ENCODE measurements around the gene KANK3.
"Not testable (repeated sequence)": the region's sequence is repeated elsewhere in the genome, so short reads cannot be mapped to it uniquely, and the experiment has no call there.

KANK3 gene

DNA sequence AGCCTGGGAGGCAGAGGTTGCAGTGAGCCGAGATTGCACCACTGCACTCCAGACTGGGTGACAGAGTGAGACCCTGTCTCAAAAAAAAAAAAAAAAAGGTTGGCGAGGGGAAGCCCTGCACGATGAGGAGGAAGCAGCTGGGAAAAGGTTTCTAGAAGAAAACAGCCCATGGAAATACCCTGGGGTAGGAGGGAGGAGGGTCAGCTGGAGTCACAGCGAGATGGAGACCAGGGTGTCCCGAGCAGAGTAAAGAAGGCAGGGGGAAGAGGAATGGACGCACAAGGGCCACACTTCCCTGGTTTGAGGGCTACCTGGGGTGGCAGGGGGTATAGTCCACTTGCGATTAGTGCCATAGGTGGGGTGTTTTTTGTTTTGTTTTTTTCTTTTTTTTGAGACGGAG is 6.4 kb downstream of the KANK3 start:
- no peak for DNase-seq

DNA sequence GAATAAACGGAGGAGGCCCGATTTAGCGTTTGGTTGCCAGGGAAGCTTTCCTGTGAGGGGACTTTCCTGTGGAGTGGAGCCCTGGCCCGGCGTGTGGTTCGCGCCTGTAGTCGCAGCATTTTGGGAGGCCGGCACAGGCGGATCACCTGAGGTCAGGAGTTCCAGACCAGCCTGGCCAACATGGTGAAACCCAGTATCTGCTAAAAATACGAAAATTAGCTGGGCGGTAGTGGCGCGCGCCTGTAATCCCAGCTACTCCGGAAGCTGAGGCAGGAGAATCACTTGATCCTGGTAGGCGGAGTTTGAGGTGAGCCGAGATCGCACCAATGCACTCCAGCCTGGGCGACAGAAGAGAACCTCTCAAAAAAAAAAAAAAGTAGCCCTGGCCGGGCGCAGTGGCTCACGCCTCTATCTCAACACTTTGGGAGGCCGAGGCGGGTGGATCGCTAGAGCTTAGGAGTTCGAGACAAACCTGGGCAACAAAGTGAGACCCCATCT is 6.9 kb downstream of the KANK3 start:
- DNase-seq = no peak

DNA sequence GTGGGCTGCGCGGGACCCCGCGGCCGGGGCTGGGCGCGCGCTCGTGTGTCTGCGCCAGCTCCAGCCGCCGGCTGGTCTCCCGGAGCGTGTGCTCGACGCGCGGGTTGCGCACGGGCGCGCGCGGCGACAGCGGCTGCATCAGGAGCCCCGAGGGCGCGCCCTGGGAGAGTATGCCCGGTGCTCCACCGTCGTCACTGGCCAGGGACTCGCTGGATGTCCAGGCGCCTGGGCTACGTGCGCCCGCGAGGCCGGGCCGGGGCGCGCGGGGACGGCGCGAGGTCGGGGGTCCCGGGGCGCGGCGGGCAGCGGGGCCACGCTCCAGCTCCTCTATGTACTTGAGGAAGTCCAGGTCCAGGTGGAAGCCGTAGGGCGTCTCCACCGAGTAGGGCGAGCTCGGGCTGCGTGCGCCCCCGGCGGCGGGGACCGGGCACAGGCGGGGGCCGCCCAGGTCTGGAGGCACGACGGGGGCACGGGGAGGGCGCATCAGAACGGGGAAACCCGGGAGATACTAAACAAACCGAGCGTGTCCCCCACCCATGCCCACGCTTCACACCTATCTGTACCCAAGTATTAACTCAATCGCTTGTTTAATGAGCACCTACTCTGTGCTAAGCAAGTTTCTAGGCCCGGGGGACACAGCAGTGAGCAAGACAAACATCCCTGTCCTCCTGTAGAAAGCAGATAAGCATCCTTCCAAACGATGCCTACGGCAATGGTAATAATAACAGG is 7.6 kb downstream of the KANK3 start:
- DNase-seq = no peak

DNA sequence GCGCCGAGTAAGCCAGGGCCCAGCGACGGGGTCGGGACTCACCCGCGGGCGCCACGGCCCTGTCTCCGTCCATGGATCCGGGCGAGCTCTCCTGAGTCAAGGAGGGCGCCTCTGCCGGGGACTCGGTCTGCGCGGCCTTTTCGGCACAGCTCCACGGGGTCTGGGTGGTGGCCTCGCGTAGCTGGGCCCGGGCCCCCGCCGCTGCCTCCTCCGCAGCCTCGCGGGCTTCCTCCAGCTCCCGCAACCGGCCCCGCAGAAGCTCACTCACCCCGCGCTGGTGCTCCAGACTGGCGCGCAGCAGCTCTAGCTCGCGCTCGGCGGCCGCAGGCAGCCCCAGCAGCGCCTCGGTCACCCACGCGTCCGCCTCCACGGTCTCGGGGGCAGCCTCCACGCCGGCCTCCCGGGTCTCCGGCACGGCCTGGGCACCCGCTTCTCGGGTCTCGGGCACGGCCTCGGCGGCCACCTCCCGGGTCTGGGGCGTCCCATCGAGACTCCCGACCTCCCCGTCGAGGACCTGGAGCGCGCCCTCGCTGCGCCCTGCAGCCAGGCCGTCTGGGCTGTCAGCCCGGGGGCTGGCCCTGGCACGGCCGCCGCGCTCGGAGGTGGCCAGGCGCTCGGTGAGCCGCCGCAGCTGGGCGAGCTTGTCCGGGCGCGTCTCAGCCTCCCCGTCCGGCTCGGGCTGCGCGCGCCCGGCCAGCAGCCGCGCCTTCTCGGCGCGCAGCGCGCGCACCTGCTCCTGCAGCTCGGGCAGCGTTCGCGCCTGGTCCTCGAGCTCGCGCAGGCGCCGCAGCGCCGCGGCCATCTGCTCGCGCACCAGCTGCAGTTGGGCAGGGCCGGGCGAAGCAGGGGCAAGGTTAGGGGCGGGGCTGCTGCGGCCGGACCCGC is 8.4 kb downstream of the KANK3 start:
- peak in 1 of 2 experiments; percentile 65 for DNase-seq

DNA sequence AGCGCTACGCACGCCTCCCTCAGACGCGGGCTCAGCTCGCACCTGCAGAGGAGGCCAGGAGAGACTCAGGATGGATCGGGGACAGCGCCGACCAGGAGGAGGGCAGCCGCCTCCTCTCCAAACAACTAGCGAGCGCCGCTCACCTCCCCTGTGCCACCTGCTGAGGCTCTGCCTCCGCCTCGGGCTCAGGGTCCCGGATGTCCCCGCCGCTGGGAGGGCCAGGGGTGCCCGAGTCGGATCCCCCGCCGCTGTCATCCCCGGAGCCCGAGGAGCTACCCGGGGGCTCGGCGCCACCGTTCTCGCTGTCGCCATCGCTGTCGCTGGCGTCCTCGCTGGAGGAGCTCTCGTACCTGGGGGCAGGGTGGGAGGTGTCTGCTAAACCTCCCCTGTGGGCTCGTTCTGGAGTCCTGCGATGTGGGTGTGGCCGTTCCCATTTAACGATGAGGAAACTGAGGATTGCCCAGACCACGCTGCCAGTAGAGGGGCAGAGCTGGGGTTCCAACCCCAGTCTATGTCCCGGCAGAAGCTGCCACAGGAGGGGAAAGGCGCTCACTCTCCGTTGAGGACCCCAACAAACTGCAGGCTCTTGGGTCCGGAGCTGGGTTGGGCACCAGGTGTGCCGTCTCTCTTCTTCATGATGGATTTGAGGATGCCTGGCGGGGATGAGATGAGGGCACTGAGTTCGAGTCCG is 9.2 kb downstream of the KANK3 start:
- no peak for DNase-seq

DNA sequence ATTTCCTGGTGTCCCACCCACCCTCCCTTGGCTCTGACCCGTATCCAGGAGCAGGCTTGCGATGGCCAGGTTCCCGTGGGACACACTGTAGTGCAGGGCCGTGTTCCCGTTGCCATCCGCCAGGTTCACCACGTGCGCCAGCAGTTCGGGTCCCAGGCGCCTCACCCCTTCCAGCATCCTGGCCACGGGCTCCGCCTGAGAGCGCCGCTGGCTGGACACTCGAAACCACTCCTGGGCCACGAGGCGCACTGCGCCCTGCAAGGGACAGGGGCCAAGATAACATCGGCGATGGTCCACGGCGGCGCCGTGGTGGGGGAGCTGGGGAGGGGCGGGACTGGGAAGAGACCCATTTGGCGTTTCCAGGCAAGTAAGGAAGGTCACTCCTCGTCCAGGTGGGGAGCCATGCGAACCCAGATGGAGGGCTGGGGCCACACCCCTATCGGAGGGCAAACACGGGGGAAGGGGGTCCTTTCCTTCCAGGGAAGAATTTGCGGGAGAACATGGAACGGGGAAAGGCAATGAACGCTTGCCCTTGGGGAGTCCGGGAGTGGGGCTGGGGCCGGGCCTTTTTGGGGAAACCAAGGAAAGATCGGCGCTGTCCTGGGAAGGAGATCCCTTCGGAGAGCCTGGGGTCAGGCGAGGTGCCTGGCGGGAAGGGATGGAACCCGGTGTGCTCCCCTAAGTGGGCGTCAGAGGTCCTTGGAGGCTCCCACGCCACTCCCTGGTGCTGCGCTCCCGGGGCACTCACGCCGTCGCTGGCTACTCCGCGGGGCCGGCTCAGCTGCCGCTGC is 9.9 kb downstream of the KANK3 start:
- DNase-seq = no peak

DNA sequence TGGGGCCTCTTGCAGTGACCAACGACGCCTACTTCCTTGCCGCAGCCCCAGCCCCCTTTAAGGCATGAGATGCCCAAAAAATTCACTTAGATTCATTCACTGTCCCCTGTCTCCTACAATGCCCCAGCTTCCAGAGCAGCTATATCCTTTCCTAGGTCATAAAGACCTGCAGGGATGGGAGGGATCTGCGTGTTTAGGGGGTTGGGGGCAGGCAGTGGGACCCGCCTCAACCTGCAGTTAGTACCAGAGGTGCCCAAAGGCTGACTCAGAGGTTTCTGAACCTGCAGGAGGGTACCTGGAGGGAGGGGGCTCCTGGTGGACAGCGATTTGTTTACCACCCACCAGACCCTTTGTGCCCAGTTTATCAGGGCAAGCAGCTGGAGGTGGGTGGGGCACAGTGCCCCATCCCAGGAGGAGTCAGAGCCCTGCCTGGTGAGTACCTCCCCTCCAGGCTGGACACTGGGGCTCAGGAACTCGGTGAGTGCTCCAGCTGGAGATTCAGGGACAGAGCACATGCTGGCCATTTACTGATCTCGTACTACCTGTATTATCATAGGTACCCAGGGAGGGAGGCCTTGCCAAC is 11.7 kb downstream of the KANK3 start:
- no peak for DNase-seq

DNA sequence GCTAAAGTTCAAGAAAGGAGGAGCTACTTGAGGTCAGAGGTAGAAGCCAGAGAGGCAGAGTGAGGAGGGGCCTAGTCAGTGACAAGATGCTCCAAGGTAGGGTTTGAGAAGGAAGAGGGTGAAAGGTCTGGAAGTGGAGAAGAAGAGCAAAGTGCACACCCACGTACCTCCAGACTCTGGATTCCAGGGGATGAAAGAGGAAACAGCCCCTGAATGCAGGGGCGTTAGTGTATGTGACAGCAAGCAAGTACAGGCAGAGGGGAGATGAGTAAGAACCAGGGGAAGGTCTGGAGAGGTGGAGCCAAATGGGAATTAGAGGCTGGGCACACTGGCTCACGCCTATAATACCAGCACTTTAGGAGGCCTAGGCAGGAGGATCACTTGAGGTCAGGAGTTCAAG is 13.1 kb downstream of the KANK3 start:
- DNase-seq = no peak

DNA sequence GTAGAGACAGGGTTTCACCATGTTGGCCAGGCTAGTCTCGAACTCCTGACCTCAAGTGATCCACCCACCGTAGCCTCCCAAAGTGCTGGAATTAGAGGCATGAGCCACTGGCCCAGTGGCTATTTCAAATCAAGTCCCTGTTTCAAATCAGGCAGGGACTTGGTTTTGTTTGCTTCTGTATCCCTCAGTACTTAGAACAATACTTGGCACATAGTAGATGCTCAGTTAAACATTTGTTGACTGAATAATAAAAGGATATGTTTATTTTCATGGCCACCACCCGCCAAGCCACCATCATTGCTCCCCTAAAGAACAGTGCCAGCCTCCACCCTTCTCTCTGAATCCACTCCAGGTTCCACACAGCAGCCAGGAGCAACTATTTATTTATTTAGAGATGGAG is 17.6 kb downstream of the KANK3 start:
- no peak for DNase-seq

DNA sequence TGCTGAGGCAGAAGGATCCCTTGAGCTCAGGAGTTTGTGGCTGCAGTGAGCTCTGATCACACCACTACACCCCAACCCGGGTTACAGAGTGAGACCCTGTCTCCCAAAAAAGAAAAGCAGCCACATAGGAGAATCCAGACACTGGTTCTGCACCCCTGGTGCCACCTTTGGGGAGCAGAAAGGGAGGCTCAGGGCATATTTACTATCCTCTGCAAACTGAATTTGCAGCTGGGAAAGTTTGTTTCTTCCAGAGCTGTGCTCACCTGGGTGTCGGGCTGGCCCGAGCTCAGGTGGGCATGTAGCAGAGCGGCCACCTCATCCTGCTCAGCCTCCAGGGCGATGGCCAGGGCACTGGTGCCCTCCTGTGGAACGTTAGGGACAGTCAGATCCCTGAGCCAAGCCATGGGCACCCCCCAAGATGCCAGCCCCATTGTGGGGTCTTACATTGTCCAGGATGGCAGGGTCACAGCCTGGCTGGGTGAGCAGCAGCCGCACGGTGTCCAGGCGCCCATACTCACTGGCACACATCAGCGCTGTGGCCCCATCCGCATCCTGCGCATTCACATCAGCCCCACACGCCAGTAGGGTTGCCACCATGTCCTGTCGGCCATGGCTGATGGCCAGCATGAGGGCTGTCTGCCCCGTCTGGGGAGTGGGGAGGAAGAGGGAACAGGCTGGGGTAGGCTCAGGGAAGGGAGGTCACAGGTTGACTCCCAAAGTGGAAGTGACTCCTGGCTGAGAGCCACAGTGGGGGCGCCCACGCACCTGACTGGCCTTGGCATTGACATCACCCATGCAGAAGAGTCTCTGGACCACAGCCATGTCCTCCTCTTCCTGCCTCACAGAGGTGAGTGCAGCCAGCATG is 18.6 kb downstream of the KANK3 start:
- no peak for DNase-seq

DNA sequence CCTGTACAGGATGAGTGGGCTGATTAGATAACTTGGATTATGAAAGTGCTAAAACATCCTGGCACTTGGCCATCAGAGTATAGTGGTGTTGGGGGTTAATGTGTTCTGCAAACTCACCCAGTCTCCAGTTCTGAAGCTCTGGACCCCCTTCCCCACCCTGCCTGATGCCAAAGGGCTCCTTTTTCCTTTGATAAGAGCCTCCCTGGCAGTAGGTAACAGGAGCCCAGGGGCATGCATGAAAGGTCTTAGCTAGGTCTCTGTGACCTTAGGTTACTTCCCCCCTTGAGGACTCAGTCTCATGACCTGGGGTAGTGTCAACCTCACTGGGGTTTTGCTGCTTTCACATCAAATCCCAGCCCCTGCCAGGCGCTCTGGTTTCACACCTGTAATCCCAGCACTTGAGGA is 19.3 kb downstream of the KANK3 start:
- DNase-seq = no peak

DNA sequence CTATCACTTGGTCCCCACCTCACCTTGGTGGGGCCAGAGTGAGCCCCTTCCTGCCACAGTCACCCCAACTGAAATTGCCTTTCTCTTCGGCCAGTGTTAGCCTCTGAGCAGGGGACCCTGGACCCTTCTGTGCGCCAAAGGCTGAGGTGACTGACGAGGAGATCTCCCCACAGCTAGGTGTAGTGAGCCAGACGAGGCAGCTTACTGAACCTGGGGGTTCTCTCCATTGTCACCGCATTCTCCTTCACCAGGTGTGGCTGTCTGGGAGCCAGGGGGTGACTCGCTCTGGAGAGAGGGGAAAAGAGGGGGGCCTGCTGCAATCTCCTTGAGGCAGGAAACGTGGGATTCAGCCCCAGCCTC is 20.4 kb downstream of the KANK3 start:
- no peak for DNase-seq

DNA sequence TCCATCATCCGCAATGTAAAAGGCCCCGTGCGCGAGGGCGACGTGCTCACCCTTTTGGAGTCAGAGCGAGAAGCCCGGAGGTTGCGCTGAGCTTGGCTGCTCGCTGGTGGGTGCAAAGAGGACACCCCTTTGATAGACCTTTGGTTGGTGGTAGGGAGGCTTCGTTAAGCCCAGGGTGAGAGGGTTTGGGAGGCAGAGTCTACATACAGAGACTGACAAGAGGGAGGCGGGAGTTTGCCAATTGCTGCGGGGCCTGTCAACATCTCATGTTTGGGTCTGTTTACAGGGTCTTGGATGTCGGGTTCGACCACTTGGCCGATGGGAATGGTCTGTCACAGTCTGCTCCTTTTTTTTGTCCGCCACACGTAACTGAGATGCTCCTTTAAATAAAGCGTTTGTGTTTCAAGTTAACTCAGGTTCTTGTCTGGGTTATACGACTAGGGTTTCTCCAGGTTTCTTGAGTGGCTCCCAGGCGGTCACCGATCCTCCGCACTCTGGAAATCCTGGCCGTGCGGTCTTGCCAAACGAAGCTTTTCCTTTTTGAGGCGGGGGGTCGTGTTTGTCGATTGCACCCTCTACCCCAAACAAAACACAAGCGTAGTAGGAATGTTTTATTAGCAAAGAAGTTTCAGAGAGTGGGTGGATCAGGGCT is 20.9 kb downstream of the KANK3 start:
- no peak for DNase-seq

DNA sequence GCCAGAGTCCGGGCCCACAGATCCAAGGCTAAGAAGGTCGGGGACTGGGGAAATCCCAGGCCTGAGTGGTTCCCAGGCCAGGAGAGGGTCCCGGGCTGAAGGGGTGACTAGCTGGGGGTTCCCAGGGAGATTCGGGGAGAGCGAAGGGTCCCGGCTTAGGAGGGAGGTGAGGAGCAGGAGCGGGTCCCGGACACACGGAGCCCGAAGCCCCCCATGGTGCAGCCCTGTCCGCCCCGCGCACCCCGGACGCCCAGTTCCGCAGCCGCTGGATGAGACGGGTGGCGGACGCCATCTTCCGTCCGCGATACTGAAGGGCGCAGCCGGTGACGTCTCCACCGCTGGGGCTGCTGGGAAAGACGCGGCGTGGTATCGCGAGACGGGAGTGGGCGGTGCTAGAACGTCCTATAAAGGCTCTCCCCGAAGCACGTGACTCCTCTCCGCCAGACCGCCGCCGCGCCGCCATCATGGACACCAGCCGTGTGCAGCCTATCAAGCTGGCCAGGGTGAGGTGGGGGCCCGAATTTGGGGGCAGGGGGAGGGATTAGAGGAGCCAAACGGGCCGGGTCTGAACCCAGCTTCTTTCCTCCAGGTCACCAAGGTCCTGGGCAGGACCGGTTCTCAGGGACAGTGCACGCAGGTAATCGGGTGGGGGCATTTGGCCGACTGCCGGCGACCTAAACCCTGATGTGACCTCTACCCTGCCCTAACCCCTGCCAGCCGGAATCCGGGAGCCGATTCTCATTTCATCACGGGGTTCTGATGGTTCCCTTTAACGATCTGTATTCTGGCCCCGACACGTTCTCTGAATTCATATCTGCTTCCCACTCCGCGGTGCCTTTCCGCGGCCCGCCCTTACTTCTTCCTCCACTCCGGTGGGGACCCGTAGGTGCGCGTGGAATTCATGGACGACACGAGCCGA is 21.7 kb downstream of the KANK3 start, which contains the start of the genes NDUFA7 and RPS28:
Gene NDUFA7, minus strand, starts transcription at position 309 of the 919 bp plus-strand sequence. Its CDS starts 17 bp downstream, at position 292.
Gene RPS28, plus strand, starts transcription at position 430 of the 919 bp plus-strand sequence. Its CDS starts 35 bp downstream, at position 465.
- DNase-seq = peak; percentile 86 to 90

DNA sequence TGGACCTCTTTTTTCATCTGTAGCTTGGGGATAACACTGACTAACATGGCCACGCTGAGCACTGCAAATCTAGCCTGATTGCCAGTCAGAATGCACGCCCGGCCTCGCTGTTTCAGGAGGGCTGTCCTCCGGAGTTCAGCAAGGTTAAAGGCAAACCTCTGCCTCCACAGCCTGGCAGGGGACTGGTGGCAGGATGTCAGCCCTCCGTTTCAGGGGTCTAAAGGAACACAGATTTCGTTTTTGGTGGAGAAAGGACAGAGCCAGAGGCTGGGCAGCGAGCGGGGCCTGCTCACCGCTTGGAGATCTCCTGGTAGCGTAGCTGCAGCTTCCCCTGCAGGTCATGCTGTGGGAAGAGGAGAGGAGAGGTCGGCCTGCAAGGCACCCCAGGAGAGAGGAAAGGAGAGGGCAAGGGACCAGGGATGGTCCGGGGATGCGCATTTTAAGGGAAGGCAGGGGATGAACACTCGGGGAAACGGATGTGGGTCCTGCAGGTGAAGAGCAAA is 22.4 kb downstream of the KANK3 start:
- no peak for DNase-seq

DNA sequence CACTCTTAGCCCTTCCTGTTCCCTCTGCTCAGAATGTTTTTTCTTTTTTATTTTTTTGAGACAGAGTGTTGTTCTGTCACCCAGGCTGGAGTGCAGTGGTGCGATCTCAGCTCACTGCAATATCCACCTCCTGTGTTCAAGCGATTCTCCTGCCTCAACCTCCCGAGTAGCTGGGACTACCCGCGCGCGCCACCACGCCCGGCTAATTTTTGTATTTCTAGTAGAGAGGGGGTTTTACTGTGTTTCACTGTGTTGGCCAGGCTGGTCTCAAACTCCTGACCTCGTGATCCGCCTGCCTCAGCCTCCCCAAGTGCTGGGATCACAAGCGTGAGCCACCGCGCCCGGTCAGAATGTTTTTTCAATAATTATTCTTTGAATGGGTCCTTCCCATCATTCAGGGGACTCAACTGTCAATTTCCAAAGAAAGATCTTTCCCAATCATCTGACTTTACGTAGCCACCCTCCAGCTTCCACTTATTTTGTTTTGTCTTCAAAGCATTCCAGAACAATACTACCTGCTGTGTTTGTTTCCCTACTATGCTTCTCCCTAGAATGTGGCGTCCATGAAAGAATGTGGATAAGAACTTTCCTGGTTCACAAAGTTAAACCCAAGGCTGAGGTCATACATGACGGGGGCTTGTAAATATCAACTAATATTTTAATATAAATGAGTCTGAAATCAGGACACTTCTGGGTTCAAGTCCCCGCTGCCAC is 23.1 kb downstream of the KANK3 start:
- no peak for DNase-seq

DNA sequence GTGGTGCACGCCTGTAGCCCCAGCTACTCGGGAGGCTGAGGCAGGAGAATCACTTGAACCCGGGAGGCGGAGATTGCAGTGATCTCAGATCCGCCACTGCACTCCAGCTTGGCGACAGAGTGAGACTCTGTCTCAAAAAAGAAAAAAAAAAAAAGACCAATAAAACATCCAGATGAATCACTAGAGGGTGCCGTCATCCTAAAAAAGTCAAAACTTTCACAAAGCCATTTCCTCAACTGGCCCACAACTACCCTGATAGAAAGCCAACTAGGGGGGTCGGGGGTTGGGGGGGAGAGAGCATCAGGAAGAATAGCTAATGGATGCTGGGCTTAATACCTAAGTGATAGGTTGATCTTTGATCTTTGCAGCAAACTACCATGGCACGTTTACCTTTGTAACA is 24.2 kb downstream of the KANK3 start:
- not testable (repeated sequence) for DNase-seq

DNA sequence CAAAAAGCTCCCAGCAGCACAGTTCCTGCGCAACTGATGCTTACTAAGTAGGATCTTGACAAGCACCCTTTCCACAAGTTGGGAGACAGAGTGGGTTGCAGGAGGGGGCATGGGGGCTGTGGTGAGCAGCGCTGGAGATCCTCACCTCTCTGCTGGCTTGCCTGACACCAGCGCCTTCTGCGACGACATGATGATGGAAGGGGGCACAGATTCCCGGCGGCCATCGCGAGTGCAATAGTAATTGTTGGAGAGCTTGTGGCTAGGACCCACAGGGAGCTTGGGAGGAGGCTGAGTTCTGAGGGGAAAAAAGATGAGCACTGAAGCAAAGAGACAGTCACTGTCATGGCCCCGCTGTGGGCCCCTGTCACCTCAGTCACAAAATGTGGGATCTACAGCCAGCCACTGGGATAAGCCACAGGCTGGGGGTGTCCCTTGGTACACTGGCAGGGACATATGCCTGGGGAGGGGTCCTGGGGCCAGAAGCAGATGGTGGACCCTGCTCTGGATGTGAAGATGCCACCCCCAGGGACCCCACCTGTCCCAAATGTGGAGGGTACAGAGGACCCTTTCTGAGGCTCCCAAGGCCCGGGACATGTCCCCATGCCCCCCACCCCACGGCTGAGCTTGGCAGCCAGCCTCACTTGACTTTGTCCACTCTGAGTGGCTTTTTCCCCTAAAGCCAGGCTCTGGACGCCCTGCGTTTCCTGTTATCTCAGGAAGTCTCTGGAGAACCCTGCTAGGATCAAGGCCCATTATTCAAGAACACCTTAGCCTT is 26.5 kb downstream of the KANK3 start:
- DNase-seq = no peak

Measured in SW 1271 (cell line).